IMR-90 (cell line): ENCODE data around the gene RIMBP2. TPM values are rescaled to one million over a fixed set of nuclear protein-coding genes. Genes with fewer than 3 reads are reported as not detected.

ENCODE experiments used
- ATAC-seq: fragments of 200-7000 bp; cut with Tn5 transposase; 2 replicates; pipeline ENCODE4 v1.9.1; 2020; ENCODE audit warnings: low read depth, mild to moderate bottlenecking, moderate library complexity
- BruUV-seq: library from RNA; stranded (reverse); fragments of 400-500 nt; replicated peaks from 2 replicates; lab custom pipeline; 2021; lab: Mats Ljungman, UMichigan
- CTCF ChIA-PET: fragments of 300-600 bp; formaldehyde crosslinking; extraction: SDS; loops from one replicate; lab custom pipeline; 2021; ENCODE audit warnings: antibody characterized with exemption; lab: Yijun Ruan, JAX
- POLR2A ChIA-PET: fragments of 300-600 bp; sonication (Branson Sonifier 250); formaldehyde crosslinking; loops from one replicate; lab custom pipeline; 2022; ENCODE audit warnings: antibody characterized with exemption; ENCODE audit not compliant: unreplicated experiment; lab: Charles Lee
- DNase-seq: peaks from one replicate; pipeline ENCODE4 v3.0.0; 2013
- H2AFZ ChIP-seq: replicated peaks from 2 replicates; pipeline ENCODE3; 2013; ENCODE audit warnings: low read length, mild to moderate bottlenecking; ENCODE audit not compliant: poor library complexity
- H2AK5ac ChIP-seq: 2 replicates; pipeline ENCODE4 v1.6.1; 2013; ENCODE audit warnings: low read depth, low read length, inconsistent platforms
- H2AK9ac ChIP-seq: replicated peaks from 2 replicates; pipeline ENCODE3; 2013; ENCODE audit warnings: mild to moderate bottlenecking, low read depth, low read length, moderate library complexity; ENCODE audit not compliant: poor library complexity
- H2BK120ac ChIP-seq: 2 replicates; pipeline ENCODE4 v1.6.1; 2013; ENCODE audit warnings: low read depth, low read length, inconsistent platforms
- H2BK15ac ChIP-seq: 3 replicates; pipeline ENCODE4 v1.6.1; 2013; ENCODE audit warnings: low read depth, low read length, inconsistent platforms
- H2BK20ac ChIP-seq: 2 replicates; pipeline ENCODE4 v1.6.1; 2013; ENCODE audit warnings: low read depth, mild to moderate bottlenecking, inconsistent platforms, low read length, moderate library complexity
- H2BK5ac ChIP-seq: 2 replicates; pipeline ENCODE4 v1.6.1; 2013; ENCODE audit warnings: mild to moderate bottlenecking, low read depth, low read length, inconsistent platforms; ENCODE audit not compliant: poor library complexity, severe bottlenecking
- H3K14ac ChIP-seq: replicated peaks from 2 replicates; pipeline ENCODE4 v1.6.1; 2013; ENCODE audit warnings: low read depth, low read length, inconsistent platforms
- H3K18ac ChIP-seq: 2 replicates; pipeline ENCODE4 v1.6.1; 2013; ENCODE audit warnings: low read depth, low read length, control low read depth
- H3K23ac ChIP-seq: 2 replicates; pipeline ENCODE4 v1.6.1; 2013; ENCODE audit warnings: low read depth, low read length, inconsistent platforms
- H3K27ac ChIP-seq: 2 replicates; pipeline ENCODE4 v1.5.1; 2013; ENCODE audit warnings: mild to moderate bottlenecking, control low read depth, low read length; ENCODE audit not compliant: insufficient read depth
- H3K27me3 ChIP-seq: 2 replicates; pipeline ENCODE4 v1.6.1; 2013; ENCODE audit warnings: low read length; ENCODE audit not compliant: control insufficient read depth, insufficient read depth
- H3K36me3 ChIP-seq: 2 replicates; pipeline ENCODE4 v1.6.1; 2013; ENCODE audit warnings: low read length, mixed read lengths; ENCODE audit not compliant: control insufficient read depth, insufficient read depth
- H3K4ac ChIP-seq: 2 replicates; pipeline ENCODE4 v1.6.1; 2013; ENCODE audit warnings: low read depth, low read length, inconsistent platforms
- H3K4me1 ChIP-seq: 2 replicates; pipeline ENCODE4 v1.6.1; 2013; ENCODE audit warnings: low read length, mixed read lengths; ENCODE audit not compliant: control insufficient read depth, insufficient read depth
- H3K4me2 ChIP-seq: 2 replicates; pipeline ENCODE4 v1.6.1; 2013; ENCODE audit warnings: low read depth, mild to moderate bottlenecking, control low read depth, low read length, moderate library complexity
- H3K4me3 ChIP-seq: 2 replicates; pipeline ENCODE4 v1.5.1; 2013; ENCODE audit warnings: low read depth, mild to moderate bottlenecking, control low read depth, low read length, moderate library complexity; ENCODE audit not compliant: insufficient read depth
- H3K56ac ChIP-seq: 2 replicates; pipeline ENCODE4 v1.6.1; 2013; ENCODE audit warnings: low read length, inconsistent platforms; ENCODE audit not compliant: insufficient read depth; ENCODE audit errors: extremely low read depth
- H3K79me1 ChIP-seq, 2 experiments: 2 replicates each; pipeline ENCODE4 v1.6.1; 2013; ENCODE audit warnings: low read length in 2 of 2, inconsistent platforms in 1 of 2, low read depth in 1 of 2
- H3K9ac ChIP-seq: 2 replicates; pipeline ENCODE4 v1.6.1; 2013; ENCODE audit warnings: low read depth, low read length, control low read depth
- H3K9me1 ChIP-seq: 2 replicates; pipeline ENCODE4 v1.6.1; 2013; ENCODE audit warnings: low read length, inconsistent platforms; ENCODE audit not compliant: insufficient read depth
- H3K9me3 ChIP-seq: 2 replicates; pipeline ENCODE4 v1.6.1; 2013; ENCODE audit warnings: low read length; ENCODE audit not compliant: control insufficient read depth, insufficient read depth
- H4K20me1 ChIP-seq: 2 replicates; pipeline ENCODE4 v1.6.1; 2013; ENCODE audit warnings: low read length, inconsistent platforms; ENCODE audit not compliant: insufficient read depth
- H4K5ac ChIP-seq: 2 replicates; pipeline ENCODE4 v1.6.1; 2013; ENCODE audit warnings: mild to moderate bottlenecking, low read depth, low read length, control low read depth
- H4K8ac ChIP-seq, 2 experiments: 2 replicates each; pipeline ENCODE4 v1.6.1; 2013; ENCODE audit warnings: low read depth in 2 of 2, low read length in 2 of 2, control low read depth in 1 of 2, inconsistent platforms in 1 of 2
- H4K91ac ChIP-seq: 2 replicates; pipeline ENCODE4 v1.6.1; 2013; ENCODE audit warnings: low read depth, low read length, inconsistent platforms; ENCODE audit not compliant: insufficient read depth
- BHLHE40 ChIP-seq: fragments of 150-350 bp; IDR thresholded peaks from 2 replicates; pipeline ENCODE4 v1.6.1; 2016; ENCODE audit warnings: mild to moderate bottlenecking, low read depth, low read length
- CEBPB ChIP-seq: IDR thresholded peaks from 2 replicates; pipeline ENCODE4 v1.6.1; 2012; ENCODE audit warnings: low read depth, low read length, improper control_type of control experiment
- CHD1 ChIP-seq: IDR thresholded peaks from 2 replicates; pipeline ENCODE4 v1.6.1; 2012; ENCODE audit warnings: low read depth, low read length, improper control_type of control experiment
- CTCF ChIP-seq: conservative IDR thresholded peaks from 2 replicates; pipeline ENCODE4 v1.5.1; 2012; ENCODE audit warnings: mild to moderate bottlenecking, low read depth, low read length, improper control_type of control experiment
- ELK1 ChIP-seq: fragments of 150-350 bp; IDR thresholded peaks from 2 replicates; pipeline ENCODE4 v1.6.1; 2016; ENCODE audit warnings: low read depth, mild to moderate bottlenecking, low read length, moderate library complexity, borderline replicate concordance
- MAFK ChIP-seq: IDR thresholded peaks from 2 replicates; pipeline ENCODE4 v1.6.1; 2012; ENCODE audit warnings: low read depth, low read length, improper control_type of control experiment
- MAZ ChIP-seq: IDR thresholded peaks from 2 replicates; pipeline ENCODE4 v1.6.1; 2012; ENCODE audit warnings: low read depth, mild to moderate bottlenecking, low read length, improper control_type of control experiment, moderate library complexity, borderline replicate concordance
- MXI1 ChIP-seq: IDR thresholded peaks from 2 replicates; pipeline ENCODE4 v1.6.1; 2012; ENCODE audit warnings: low read depth, mild to moderate bottlenecking, low read length, moderate library complexity, borderline replicate concordance
- NFE2L2 ChIP-seq: fragments of 150-350 bp; IDR thresholded peaks from 2 replicates; pipeline ENCODE4 v1.6.1; 2016; ENCODE audit warnings: low read depth, mild to moderate bottlenecking, low read length
- POLR2A ChIP-seq: IDR thresholded peaks from 2 replicates; pipeline ENCODE4 v1.6.1; 2012; ENCODE audit warnings: mild to moderate bottlenecking, low read depth, low read length
- RAD21 ChIP-seq: IDR thresholded peaks from 2 replicates; pipeline ENCODE4 v1.6.1; 2012; ENCODE audit warnings: low read length, improper control_type of control experiment
- SMC3 ChIP-seq: fragments of 150-350 bp; IDR thresholded peaks from 2 replicates; pipeline ENCODE4 v1.6.1; 2016; ENCODE audit warnings: low read depth, mild to moderate bottlenecking, antibody characterized with exemption, low read length, moderate library complexity
- USF2 ChIP-seq: fragments of 150-350 bp; IDR thresholded peaks from 2 replicates; pipeline ENCODE4 v1.6.1; 2017; ENCODE audit warnings: mild to moderate bottlenecking, antibody characterized with exemption, low read length, low read depth
- WGBS, 2 experiments: methylation state at CpG; one replicate each; pipeline versions ENCODE4 v1.1.5 to v1.1.7; 2013; ENCODE audit warnings: missing lambda C conversion rate in 2 of 2; ENCODE audit not compliant: insufficient read length in 1 of 2; ENCODE audit errors: extremely low coverage in 2 of 2; 5-methylcytosine and 5-hydroxymethylcytosine counted together
- dilution Hi-C: fragments of 300-500 bp; cut with HindIII; formaldehyde crosslinking; loops from one replicate; pipeline ENCODE4 v1.14.3; 2018; ENCODE audit warnings: low sequenced_read_pairs; ENCODE audit not compliant: unreplicated experiment
- in situ Hi-C: fragments of 300-500 bp; cut with MboI; formaldehyde crosslinking; loops from 3 replicates; pipeline ENCODE4 v1.14.3; 2019; ENCODE audit warnings: low sequenced_read_pairs, inconsistent platforms, mixed read lengths
- intact Hi-C: fragments of 100-400 bp; cut with micrococcal nuclease; formaldehyde crosslinking; loops from 2 replicates; pipeline ENCODE4 v1.10.0; 2022
- polyA plus RNA-seq, 3 experiments: library from polyadenylated mRNA; depleted of rRNA; stranded (reverse); fragments of >200 nt; gene quantifications; 2 replicates each; pipeline ENCODE4 v1.2.3, GENCODE V29; 2012; ENCODE audit warnings: low replicate concordance in 1 of 3
- total RNA-seq: library from RNA; depleted of rRNA; stranded (reverse); fragments of >200 nt; gene quantifications from 2 replicates; pipeline ENCODE4 v1.2.3, GENCODE V29; 2012

Gene RIMBP2
- total and polyA plus RNA-seq, 2 of the 4 experiments (the other 2 are of a cell fraction) = not detected

- Histone ChIP-seq H3K4me2 (no peak overlapping the region), H4K91ac (no peak overlapping the region), H3K4me3 (no peak overlapping the region), H2BK120ac (no peak overlapping the region), H3K27ac (no peak overlapping the region), H3K36me3 (no peaks in the 10 kb centered on the region), H3K18ac (no peak overlapping the region), H3K56ac (no peak overlapping the region), H3K9me1 (no peaks in the 10 kb centered on the region), H4K5ac (no peak overlapping the region), H3K4ac (no peak overlapping the region), H3K14ac (no peak overlapping the region), H3K27me3 (no peaks in the 10 kb centered on the region), H4K20me1 (no peaks in the 10 kb centered on the region), H3K23ac (no peak overlapping the region), H3K79me1 (no peaks in the 10 kb centered on the region), H2AK9ac (no peak overlapping the region), H3K4me1 (no peaks in the 10 kb centered on the region), H4K8ac (no peak overlapping the region), H2AK5ac (no peak overlapping the region), H3K9me3 (peaks cover 57% of the 10 kb centered on the region), H3K9ac (no peak overlapping the region), H2BK20ac (no peak overlapping the region), H2BK15ac (no peak overlapping the region), H2BK5ac (no peak overlapping the region), H2AFZ (no peak overlapping the region)
- DNase-seq (no peak), ATAC-seq (no peak)
- dilution Hi-C loops = no loop called here
- POLR2A ChIA-PET = no interaction called here
- CTCF ChIA-PET = no interaction called here
- no CpG with 5 or more reads among the region's 2 CpGs for WGBS, 2 experiments
- in situ Hi-C loops = no loop called here
- intact Hi-C loops = no loop called here
- TF ChIP-seq RAD21 = no peak
- no peak for TF ChIP-seq BHLHE40
- no peak for TF ChIP-seq NFE2L2
- no peak for TF ChIP-seq SMC3
- TF ChIP-seq USF2 = no peak
- TF ChIP-seq POLR2A = no peak
- no peak for TF ChIP-seq MXI1
- no peak for TF ChIP-seq CEBPB
- TF ChIP-seq CTCF = no peak
- no peak for TF ChIP-seq CHD1
- no peak for TF ChIP-seq MAZ
- no peak for TF ChIP-seq ELK1
- no peak for TF ChIP-seq MAFK
- BruUV-seq = no TSS peak
These were observed 70.3 kb downstream of the RIMBP2 start for GRCh38 chr12:130645751-130646150.
